GM12878 (cell line): ENCODE measurements around the gene CYP2U1. TPM values are rescaled to one million over a fixed set of nuclear protein-coding genes. Genes with fewer than 3 reads are reported as not detected.

ENCODE experiments used
- ATF3 ChIP-seq: IDR thresholded peaks from 2 replicates; pipeline ENCODE4 v1.6.1; 2011; ENCODE audit warnings: low read depth, mild to moderate bottlenecking, low read length, moderate library complexity, borderline replicate concordance; ENCODE audit errors: extremely low read depth
- ATF7 ChIP-seq: fragments of 450-650 bp; IDR thresholded peaks from 2 replicates; pipeline ENCODE4 v1.6.1; 2016; ENCODE audit warnings: low read depth, mild to moderate bottlenecking
- CBFB ChIP-seq: IDR thresholded peaks from 2 replicates; pipeline ENCODE4 v1.6.1; 2016; ENCODE audit warnings: antibody characterized with exemption, low read depth
- CBX5 ChIP-seq: sonication (generic); IDR thresholded peaks from 2 replicates; pipeline ENCODE4 v1.6.1; 2016; ENCODE audit warnings: low read depth, moderate library complexity, mild to moderate bottlenecking, inconsistent platforms
- CEBPZ ChIP-seq: fragments of 150-350 bp; IDR thresholded peaks from 2 replicates; pipeline ENCODE4 v1.6.1; 2016; ENCODE audit warnings: low read depth, low read length
- CUX1 ChIP-seq: IDR thresholded peaks from 2 replicates; pipeline ENCODE4 v1.6.1; 2012; ENCODE audit warnings: improper control_type of control experiment, low read depth, low read length; ENCODE audit not compliant: insufficient replicate concordance
- IKZF2 ChIP-seq, 2 experiments: fragments of 450-650 bp; IDR thresholded peaks; 2 replicates each; pipeline ENCODE4 v1.6.1; 2017; ENCODE audit warnings: mild to moderate bottlenecking in 2 of 2, moderate library complexity in 2 of 2
- NFYA ChIP-seq: IDR thresholded peaks from 2 replicates; pipeline ENCODE4 v1.6.1; 2011; ENCODE audit warnings: low read depth, mild to moderate bottlenecking, low read length, improper control_type of control experiment, borderline replicate concordance
- PAX8 ChIP-seq: fragments of 450-650 bp; IDR thresholded peaks from 2 replicates; pipeline ENCODE4 v1.6.1; 2017; ENCODE audit warnings: mild to moderate bottlenecking, moderate library complexity
- POLR2AphosphoS5 ChIP-seq: IDR thresholded peaks from 2 replicates; pipeline ENCODE4 v1.6.1; 2011; ENCODE audit warnings: mild to moderate bottlenecking, low read length, inconsistent platforms
- REST ChIP-seq: IDR thresholded peaks from 2 replicates; pipeline ENCODE4 v1.6.1; 2012; ENCODE audit warnings: mild to moderate bottlenecking, low read depth, low read length
- STAT1 ChIP-seq: fragments of 450-650 bp; conservative IDR thresholded peaks from 2 replicates; pipeline ENCODE4 v1.6.1; 2014; ENCODE audit warnings: antibody characterized with exemption, mild to moderate bottlenecking
- TARDBP ChIP-seq: IDR thresholded peaks from 2 replicates; pipeline ENCODE4 v1.6.1; 2016; ENCODE audit warnings: borderline replicate concordance
- ZNF217 ChIP-seq: fragments of 450-650 bp; IDR thresholded peaks from 2 replicates; pipeline ENCODE4 v1.6.1; 2017; ENCODE audit warnings: antibody characterized with exemption, mild to moderate bottlenecking
- polyA plus RNA-seq, 11 experiments: library from polyadenylated mRNA; depleted of rRNA in 4 of 11; unstranded in 6 of 11; stranded (reverse) in 5 of 11; fragments of >200 nt; fragmentation: Nextera tagmentation in 4 of 11; fragmentation: Illumina TruSeq in 1 of 11; extraction: Ambion mirVana in 4 of 11; extraction: Trizol in 1 of 11; gene quantifications; 1 replicate in 1 of 11; 2 replicates in 10 of 11; pipeline versions ENCODE4 v1.2.1 to v1.2.3, GENCODE V29; 2011 to 2016; ENCODE audit warnings: inconsistent platforms in 2 of 11, missing spikeins in 2 of 11, low read depth in 1 of 11
- total RNA-seq, 4 experiments: library from RNA; depleted of rRNA in 3 of 4; stranded (reverse); fragments of >200 nt in 3 of 4; fragmentation: Illumina TruSeq in 1 of 4; extraction: Trizol in 1 of 4; gene quantifications; 2 replicates each; pipeline versions ENCODE4 v1.2.1 to v1.2.3, GENCODE V29; 2013 to 2021

Gene CYP2U1
- total and polyA plus RNA-seq, 10 of the 15 experiments (the other 5 are each of a cell fraction or from before 2014, with no cell fraction given), result 0.41 to 3.4 (median 2.9) TPM

GRCh38 chr4:107930821-107931774 lies at the start of gene CYP2U1 (continued):
- TF ChIP-seq ATF3 (no peak), REST (no peak), CBX5 (no peak), PAX8 (no peak), STAT1 (no peak), ATF7 (no peak), CUX1 (no peak), POLR2AphosphoS5 (no peak), CBFB (no peak), NFYA (no peak), CEBPZ (no peak), IKZF2 (IDR thresholded peaks at IDR 0.05) (no peak), ZNF217 (no peak), TARDBP (no peak)
